Prostate gland (tissue), 2 donors: Measurements from ENCODE around the gene GZMB.

Experiments
- CTCF ChIP-seq, 4 experiments: fragments of 200-600 bp in 2 of 4; fragments of 450-650 bp in 2 of 4; sonication (generic) in 2 of 4; IDR thresholded peaks; 1 replicate in 3 of 4; 2 replicates in 1 of 4; pipeline ENCODE4 v1.5.1; 2016 to 2019; ENCODE audit warnings: antibody characterized with exemption in 4 of 4, mild to moderate bottlenecking in 2 of 4, moderate library complexity in 2 of 4
- POLR2A ChIP-seq: fragments of 450-650 bp; IDR thresholded peaks from one replicate; pipeline ENCODE4 v1.6.1; 2016; ENCODE audit warnings: antibody characterized with exemption, mild to moderate bottlenecking
- POLR2AphosphoS5 ChIP-seq: sonication (generic); formaldehyde crosslinking; IDR thresholded peaks from one replicate; pipeline ENCODE4 v1.6.1; 2017; ENCODE audit warnings: antibody characterized with exemption

GRCh38 chr14:24659916-24660570 is 26.1 kb upstream of the GZMB start:
- no peak for TF ChIP-seq POLR2AphosphoS5
- no peak for TF ChIP-seq CTCF (IDR thresholded peaks at IDR 0.05)
- no peak for TF ChIP-seq POLR2A
